PC-9 (cell line): ENCODE data around the gene ETS1. TPM values are rescaled to one million over a fixed set of nuclear protein-coding genes. Genes with fewer than 3 reads are reported as not detected.

ENCODE experiments used
- BruUV-seq: library from RNA; stranded (reverse); fragments of 400-500 nt; replicated peaks from 2 replicates; lab custom pipeline; 2021; lab: Mats Ljungman, UMichigan
- CTCF ChIA-PET: fragments of 300-600 bp; sonication (Branson Sonifier 250); formaldehyde crosslinking; loops from one replicate; lab custom pipeline; 2022; ENCODE audit warnings: antibody characterized with exemption; lab: Charles Lee
- POLR2A ChIA-PET: fragments of 300-600 bp; sonication (Branson Sonifier 250); formaldehyde crosslinking; loops from one replicate; lab custom pipeline; 2022; ENCODE audit warnings: antibody characterized with exemption; ENCODE audit not compliant: unreplicated experiment; lab: Charles Lee
- DNase-seq, 2 experiments: peaks; one replicate each; pipeline versions ENCODE4 v3.0.0 to v3.0.0-alpha.2; 2015 to 2022; ENCODE audit warnings: mixed read lengths in 1 of 2
- H2AFZ ChIP-seq: fragments of 200-600 bp; sonication (generic); 2 replicates; pipeline ENCODE4 v1.8.1; 2017; ENCODE audit warnings: antibody characterized with exemption
- H3F3A ChIP-seq: fragments of 200-600 bp; sonication (generic); 2 replicates; pipeline ENCODE4 v1.8.1; 2017; ENCODE audit warnings: antibody characterized with exemption, mild to moderate bottlenecking, low read depth; ENCODE audit not compliant: insufficient read depth
- H3K27ac ChIP-seq: fragments of 200-600 bp; sonication (generic); 2 replicates; pipeline ENCODE4 v1.6.1; 2016; ENCODE audit warnings: mixed run types
- H3K27me3 ChIP-seq: fragments of 200-600 bp; sonication (generic); 2 replicates; pipeline ENCODE4 v1.6.1; 2016; ENCODE audit warnings: low read depth, mixed run types; ENCODE audit not compliant: insufficient read depth
- H3K36me3 ChIP-seq: fragments of 200-600 bp; sonication (generic); 2 replicates; pipeline ENCODE4 v1.6.1; 2016; ENCODE audit warnings: low read depth, mixed run types
- H3K4me1 ChIP-seq: fragments of 200-600 bp; sonication (generic); replicated peaks from 2 replicates; pipeline ENCODE4 v1.6.1; 2016; ENCODE audit warnings: mixed run types; ENCODE audit not compliant: insufficient read depth
- H3K4me2 ChIP-seq: fragments of 200-600 bp; sonication (generic); 2 replicates; pipeline ENCODE4 v1.6.1; 2017; ENCODE audit warnings: mixed run types
- H3K4me3 ChIP-seq: fragments of 200-600 bp; sonication (generic); 2 replicates; pipeline ENCODE4 v1.6.1; 2016; ENCODE audit warnings: mixed run types
- H3K79me2 ChIP-seq: fragments of 200-600 bp; sonication (generic); 2 replicates; pipeline ENCODE4 v1.6.1; 2017; ENCODE audit warnings: low read depth, mixed run types
- H3K9me2 ChIP-seq: fragments of 200-600 bp; sonication (generic); 2 replicates; pipeline ENCODE4 v1.8.1; 2017; ENCODE audit warnings: mild to moderate bottlenecking; ENCODE audit not compliant: insufficient read depth
- H3K9me3 ChIP-seq: fragments of 200-600 bp; sonication (generic); 2 replicates; pipeline ENCODE4 v1.8.1; 2016; ENCODE audit warnings: low read depth; ENCODE audit not compliant: insufficient read depth
- H4K20me1 ChIP-seq: fragments of 200-600 bp; sonication (generic); 2 replicates; pipeline ENCODE4 v1.8.1; 2017; ENCODE audit not compliant: insufficient read depth
- CTCF ChIP-seq: fragments of 200-600 bp; sonication (generic); conservative IDR thresholded peaks from 2 replicates; pipeline ENCODE4 v1.6.1; 2017; ENCODE audit warnings: mixed run types, antibody characterized with exemption, mild to moderate bottlenecking, moderate library complexity
- EZH2 ChIP-seq: fragments of 200-600 bp; sonication (generic); IDR thresholded peaks from 2 replicates; pipeline ENCODE4 v1.8.0; 2017; ENCODE audit warnings: antibody characterized with exemption, low read depth
- intact Hi-C: fragments of 100-400 bp; cut with micrococcal nuclease; formaldehyde crosslinking; loops from one replicate; pipeline ENCODE4 v1.10.0; 2022; ENCODE audit not compliant: unreplicated experiment
- total RNA-seq: library from RNA; stranded (reverse); gene quantifications from 2 replicates; pipeline ENCODE4 v1.2.3, GENCODE V29; 2021

ETS1 gene
- total RNA-seq, 1 experiment from 2014 or later: 23.3 TPM

DNA sequence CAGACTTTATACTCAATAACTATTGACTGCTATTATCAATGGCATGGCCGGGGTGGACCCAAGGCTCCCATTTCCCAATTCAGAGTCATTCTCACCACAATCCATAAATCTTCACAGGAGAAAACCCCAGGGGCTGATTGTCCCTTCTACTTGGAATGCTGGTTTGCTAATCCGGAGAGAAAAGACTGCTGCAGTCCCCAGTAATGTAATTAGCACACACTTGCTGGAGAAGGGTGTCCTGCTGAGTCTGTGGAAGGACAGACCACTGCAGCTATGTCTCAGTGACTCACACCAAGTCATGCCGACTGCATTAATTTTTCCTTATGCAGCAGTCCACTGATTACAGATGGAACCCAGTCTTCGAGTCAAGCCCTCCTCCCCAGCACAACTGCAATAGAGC lies 5.9 kb upstream of the ETS1 start:
- Histone ChIP-seq H3F3A (no peaks in the 10 kb centered on the region), H3K4me3 (no peak overlapping the region), H3K27ac (no peak overlapping the region), H3K79me2 (no peaks in the 10 kb centered on the region), H4K20me1 (no peaks in the 10 kb centered on the region), H2AFZ (no peak overlapping the region), H3K4me2 (no peak overlapping the region), H3K27me3 (no peaks in the 10 kb centered on the region), H3K9me3 (no peaks in the 10 kb centered on the region), H3K36me3 (no peaks in the 10 kb centered on the region), H3K4me1 (no peaks in the 10 kb centered on the region), H3K9me2 (no peaks in the 10 kb centered on the region; the same call in 1 of the 2 replicates)
- POLR2A ChIA-PET: no interaction called here
- no peak for TF ChIP-seq EZH2
- TF ChIP-seq CTCF: no peak
- DNase-seq: no peak
- BruUV-seq: no TSS peak
- CTCF ChIA-PET: no interaction called here
- intact Hi-C loops: no loop called here

GRCh38 chr11:128592454-128592853 lies 5.1 kb upstream of the ETS1 start:
- no peaks in the 10 kb centered on the region for H3F3A ChIP-seq
- no peaks in the 10 kb centered on the region for H4K20me1 ChIP-seq
- TF ChIP-seq CTCF (no peak), EZH2 (no peak)
- CTCF ChIA-PET: no interaction called here
- no peaks in the 10 kb centered on the region for H3K9me3 ChIP-seq
- no peak overlapping the region for H2AFZ ChIP-seq
- DNase-seq: no peak
- POLR2A ChIA-PET: no interaction called here
- H3K79me2 ChIP-seq: no peaks in the 10 kb centered on the region
- no peaks in the 10 kb centered on the region for H3K36me3 ChIP-seq
- intact Hi-C loops: no loop called here
- no peaks in the 10 kb centered on the region for H3K27me3 ChIP-seq
- no peak overlapping the region for H3K4me3 ChIP-seq
- H3K4me2 ChIP-seq: no peak overlapping the region
- H3K4me1 ChIP-seq: no peaks in the 10 kb centered on the region
- no peak overlapping the region for H3K27ac ChIP-seq
- H3K9me2 ChIP-seq: no peaks in the 10 kb centered on the region; the same call in 1 of the 2 replicates
- BruUV-seq: no TSS peak

GRCh38 chr11:128590587-128590986 lies 3.2 kb upstream of the ETS1 start:
- H3K4me3 ChIP-seq: no peak overlapping the region
- no peak for DNase-seq
- H4K20me1 ChIP-seq: no peaks in the 10 kb centered on the region
- CTCF ChIA-PET: no interaction called here
- POLR2A ChIA-PET: no interaction called here
- intact Hi-C loops: no loop called here
- no peak overlapping the region for H3K27ac ChIP-seq
- no peaks in the 10 kb centered on the region for H3K79me2 ChIP-seq
- no TSS peak for BruUV-seq
- no peaks in the 10 kb centered on the region for H3K9me3 ChIP-seq
- no peaks in the 10 kb centered on the region for H3K27me3 ChIP-seq
- TF ChIP-seq CTCF (no peak), EZH2 (no peak)
- H3F3A ChIP-seq: no peaks in the 10 kb centered on the region
- no peaks in the 10 kb centered on the region for H3K4me1 ChIP-seq
- no peak overlapping the region for H3K4me2 ChIP-seq
- no peak overlapping the region for H2AFZ ChIP-seq
- H3K9me2 ChIP-seq: no peaks in the 10 kb centered on the region
- H3K36me3 ChIP-seq: no peaks in the 10 kb centered on the region
